Ishikawa (cell line): ENCODE data around the gene NAA40.

ENCODE experiments used
- CEBPB ChIP-seq: IDR thresholded peaks from 2 replicates; pipeline ENCODE4 v1.6.1; 2012
- CREB1 ChIP-seq: IDR thresholded peaks from 2 replicates; pipeline ENCODE4 v1.6.1; 2012; ENCODE audit warnings: low read depth
- EGR1 ChIP-seq: IDR thresholded peaks from 2 replicates; pipeline ENCODE4 v1.6.1; 2012
- EP300 ChIP-seq: IDR thresholded peaks from 2 replicates; pipeline ENCODE4 v1.6.1; 2012; ENCODE audit warnings: borderline replicate concordance
- FOXM1 ChIP-seq: IDR thresholded peaks from 2 replicates; pipeline ENCODE4 v1.6.1; 2012; ENCODE audit warnings: low read depth, borderline replicate concordance
- MAX ChIP-seq: IDR thresholded peaks from 2 replicates; pipeline ENCODE4 v1.6.1; 2012
- NFIC ChIP-seq: IDR thresholded peaks from 2 replicates; pipeline ENCODE4 v1.6.1; 2012
- RAD21 ChIP-seq: IDR thresholded peaks from 2 replicates; pipeline ENCODE4 v1.6.1; 2012; ENCODE audit warnings: low read depth
- REST ChIP-seq: IDR thresholded peaks from 2 replicates; pipeline ENCODE4 v1.6.1; 2012; ENCODE audit warnings: low read depth, mild to moderate bottlenecking
- TAF1 ChIP-seq: IDR thresholded peaks from 2 replicates; pipeline ENCODE4 v1.6.1; 2012; ENCODE audit warnings: low read depth, mild to moderate bottlenecking
- TCF12 ChIP-seq: IDR thresholded peaks from 2 replicates; pipeline ENCODE4 v1.6.1; 2012; ENCODE audit warnings: low read depth
- TEAD4 ChIP-seq: IDR thresholded peaks from 2 replicates; pipeline ENCODE4 v1.6.1; 2012
- YY1 ChIP-seq: IDR thresholded peaks from 2 replicates; pipeline ENCODE4 v1.6.1; 2012; ENCODE audit warnings: low read depth
- ZBTB7A ChIP-seq: IDR thresholded peaks from 2 replicates; pipeline ENCODE4 v1.6.1; 2012; ENCODE audit warnings: low read depth
- TF ChIP-seq, protein P1 (sequence below): IDR thresholded peaks from 2 replicates; pipeline ENCODE4 v1.6.1; 2012

Gene NAA40

DNA sequence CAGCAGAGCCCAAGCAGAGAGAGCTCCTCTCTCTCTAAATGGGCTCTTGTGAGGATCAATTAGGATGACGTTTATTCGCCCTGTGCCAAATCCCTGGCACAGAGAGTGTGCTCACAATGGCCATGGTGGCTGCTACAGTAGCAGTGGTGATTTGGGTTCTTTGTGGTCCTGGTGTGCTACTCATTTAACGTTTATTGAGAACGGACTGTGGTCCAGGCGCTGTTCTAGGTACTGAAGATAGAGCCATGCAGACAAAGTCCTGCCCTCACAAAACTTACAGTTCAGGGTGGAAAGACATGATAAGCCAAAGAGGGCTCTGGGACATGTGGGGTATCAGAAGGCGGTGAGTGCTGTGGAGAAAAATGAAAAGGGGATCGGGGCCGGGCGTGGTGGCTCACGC is 52.8 kb downstream of the NAA40 start:
- TF ChIP-seq EGR1 (no peak), REST (peak; percentile 67)

DNA sequence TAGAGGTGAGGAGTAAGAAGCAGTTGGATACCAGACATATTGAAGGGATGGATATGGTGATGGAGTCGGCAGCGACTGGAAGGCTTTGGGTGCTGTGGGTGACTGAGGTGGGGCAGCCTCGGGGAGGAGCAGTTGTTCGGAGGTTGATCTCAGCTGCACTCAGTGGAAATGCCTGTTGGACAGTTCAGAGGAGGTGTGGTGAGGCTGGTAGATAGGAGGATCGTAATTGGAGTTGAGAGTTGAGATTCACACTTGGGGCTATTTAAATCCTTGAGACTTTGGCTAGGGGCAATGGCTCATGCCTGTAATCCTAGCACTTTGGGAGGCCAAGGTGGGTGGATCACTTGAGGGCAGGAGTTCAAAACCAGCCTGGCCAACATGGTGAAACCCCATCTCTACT is 54.3 kb downstream of the NAA40 start:
- TF ChIP-seq TCF12: no peak
- no peak for TF ChIP-seq YY1
- no peak for TF ChIP-seq TAF1
- no peak for TF ChIP-seq CEBPB

- TF ChIP-seq CEBPB: no peak
- no peak for TF ChIP-seq ZBTB7A
- TF ChIP-seq REST: no peak
- TF ChIP-seq, protein P1, sequence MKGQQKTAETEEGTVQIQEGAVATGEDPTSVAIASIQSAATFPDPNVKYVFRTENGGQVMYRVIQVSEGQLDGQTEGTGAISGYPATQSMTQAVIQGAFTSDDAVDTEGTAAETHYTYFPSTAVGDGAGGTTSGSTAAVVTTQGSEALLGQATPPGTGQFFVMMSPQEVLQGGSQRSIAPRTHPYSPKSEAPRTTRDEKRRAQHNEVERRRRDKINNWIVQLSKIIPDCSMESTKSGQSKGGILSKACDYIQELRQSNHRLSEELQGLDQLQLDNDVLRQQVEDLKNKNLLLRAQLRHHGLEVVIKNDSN: no peak; the same call in 1 of the 2 replicates
- TF ChIP-seq NFIC: no peak
Measured at GRCh38 chr11:63993993-63994392, 55.2 kb downstream of the NAA40 start.

GRCh38 chr11:63996512-63996911 is 57.7 kb downstream of the NAA40 start:
- TF ChIP-seq TCF12 (no peak), EP300 (no peak), REST (no peak), FOXM1 (no peak)

- no peak for TF ChIP-seq RAD21
- no peak for TF ChIP-seq TAF1
- no peak for TF ChIP-seq EP300
- no peak for TF ChIP-seq YY1
- TF ChIP-seq EGR1: no peak
- TF ChIP-seq, protein P1: no peak
- no peak for TF ChIP-seq ZBTB7A
- TF ChIP-seq CREB1: no peak
- TF ChIP-seq NFIC: no peak
- no peak for TF ChIP-seq MAX
Measured at GRCh38 chr11:63997104-63997700, 58.4 kb downstream of the NAA40 start.

GRCh38 chr11:63997801-63998337 is 59.1 kb downstream of the NAA40 start:
- TF ChIP-seq EGR1 (no peak), RAD21 (no peak), YY1 (no peak), CEBPB (no peak), FOXM1 (no peak), REST (no peak), TEAD4 (no peak), TAF1 (no peak), EP300 (no peak), ZBTB7A (no peak), TCF12 (no peak), CREB1 (no peak), NFIC (no peak), MAX (no peak)
- TF ChIP-seq, protein P1: no peak
